DOHH2 (cell line): ENCODE data around the gene PSG11.
"Not testable (repeated sequence)": the region's sequence is repeated elsewhere in the genome, so short reads cannot be mapped to it uniquely, and the experiment has no call there.

ENCODE experiments used
- CTCF ChIP-seq: fragments of 200-600 bp; sonication (generic); IDR thresholded peaks from one replicate; pipeline ENCODE4 v1.5.1; 2014; ENCODE audit warnings: antibody characterized with exemption, mild to moderate bottlenecking, low read depth, low read length; ENCODE audit not compliant: poor library complexity, severe bottlenecking
- EZH2phosphoT487 ChIP-seq: fragments of 200-600 bp; sonication (generic); IDR thresholded peaks from 2 replicates; pipeline ENCODE4 v1.6.1; 2017; ENCODE audit warnings: borderline replicate concordance, mild to moderate bottlenecking, antibody characterized with exemption, low read length, moderate library complexity, mixed read lengths

GRCh38 chr19:43019588-43019987 lies 6.7 kb downstream of the PSG11 start:
- not testable (repeated sequence) for TF ChIP-seq CTCF, EZH2phosphoT487
